ENCODE measurements around the gene DAPK1. TPM values are rescaled to one million over a fixed set of nuclear protein-coding genes. Genes with fewer than 3 reads are reported as not detected.

The DAPK1 gene
- total and polyA plus RNA-seq, 2 donors from 2014 or later: 15.5 to 166 TPM

GRCh38 chr9:87707805-87708506 is 210.3 kb downstream of the DAPK1 start:
- DNase-seq: no peak
- no peak overlapping the region for H3K27ac ChIP-seq (ENCODE audit: low read depth in 2 of 2, low read length in 2 of 2)
- intact Hi-C loops (cut with DNase I): no loop called here
- no peaks in the 10 kb centered on the region for H3K9me3 ChIP-seq (ENCODE audit: control insufficient read depth in 2 of 3, insufficient read depth in 1 of 3, low read length in 3 of 3)
- peaks cover 4 to 36% (median 12%) of the 10 kb centered on the region in 3 donors for H3K36me3 ChIP-seq (ENCODE audit: control insufficient read depth in 2 of 3, insufficient read depth in 3 of 3, low read length in 3 of 3)
- peaks cover 0 to 5% (median 4%) of the 10 kb centered on the region in 3 donors for H3K4me1 ChIP-seq (ENCODE audit: control insufficient read depth in 2 of 3, insufficient read depth in 2 of 3, low read depth in 1 of 3, low read length in 3 of 3)
- TF ChIP-seq CTCF (IDR thresholded peaks at IDR 0.05; ENCODE audit: borderline replicate concordance, extremely low read depth, insufficient read depth): no peak
- no peaks in the 10 kb centered on the region for H3K27me3 ChIP-seq (ENCODE audit: control insufficient read depth, insufficient read depth, low read length)
- no peak for FAIRE-seq
- H3K4me3 ChIP-seq (ENCODE audit: low read length in 3 of 3): no peak overlapping the region
- no peak overlapping the region for H3K9ac ChIP-seq (ENCODE audit: low read length in 3 of 3)

GRCh38 chr9:87708546-87708945 is 210.9 kb downstream of the DAPK1 start:
- FAIRE-seq: peak; percentile 29
- Histone ChIP-seq H3K4me3 (ENCODE audit: low read length in 3 of 3) (no peak overlapping the region), H3K9ac (ENCODE audit: low read length in 3 of 3) (no peak overlapping the region), H3K27me3 (ENCODE audit: control insufficient read depth, insufficient read depth, low read length) (no peaks in the 10 kb centered on the region), H3K4me1 (ENCODE audit: control insufficient read depth in 2 of 3, insufficient read depth in 2 of 3, low read depth in 1 of 3, low read length in 3 of 3) (peaks cover 0 to 7% (median 4%) of the 10 kb centered on the region in 3 donors), H3K36me3 (ENCODE audit: control insufficient read depth in 2 of 3, insufficient read depth in 3 of 3, low read length in 3 of 3) (peaks cover 4 to 30% (median 12%) of the 10 kb centered on the region in 3 donors), H3K27ac (ENCODE audit: low read depth in 2 of 2, low read length in 2 of 2) (no peak overlapping the region), H3K9me3 (ENCODE audit: control insufficient read depth in 2 of 3, insufficient read depth in 1 of 3, low read length in 3 of 3) (no peaks in the 10 kb centered on the region)
- intact Hi-C loops (cut with DNase I): no loop called here
- TF ChIP-seq CTCF (IDR thresholded peaks at IDR 0.05; ENCODE audit: borderline replicate concordance, extremely low read depth, insufficient read depth): no peak
- no peak for DNase-seq

GRCh38 chr9:87708986-87709728 is 211.5 kb downstream of the DAPK1 start:
- DNase-seq (no peak), FAIRE-seq (no peak)
- TF ChIP-seq CTCF (IDR thresholded peaks at IDR 0.05; ENCODE audit: borderline replicate concordance, extremely low read depth, insufficient read depth): no peak
- no peak overlapping the region for H3K27ac ChIP-seq (ENCODE audit: low read depth in 2 of 2, low read length in 2 of 2)
- peaks cover 4 to 28% (median 12%) of the 10 kb centered on the region in 3 donors for H3K36me3 ChIP-seq (ENCODE audit: control insufficient read depth in 2 of 3, insufficient read depth in 3 of 3, low read length in 3 of 3)
- no peaks in the 10 kb centered on the region for H3K9me3 ChIP-seq (ENCODE audit: control insufficient read depth in 2 of 3, insufficient read depth in 1 of 3, low read length in 3 of 3)
- intact Hi-C loops (cut with DNase I): no loop called here
- H3K4me1 ChIP-seq (ENCODE audit: control insufficient read depth in 2 of 3, insufficient read depth in 2 of 3, low read depth in 1 of 3, low read length in 3 of 3): peaks cover 0 to 7% (median 4%) of the 10 kb centered on the region in 3 donors
- H3K9ac ChIP-seq (ENCODE audit: low read length in 3 of 3): no peak overlapping the region
- H3K4me3 ChIP-seq (ENCODE audit: low read length in 3 of 3): no peak overlapping the region
- H3K27me3 ChIP-seq (ENCODE audit: control insufficient read depth, insufficient read depth, low read length): no peaks in the 10 kb centered on the region
